GM19240 (cell line): ENCODE results near the gene GOLGA8T.
"Not testable (repeated sequence)": the region's sequence is repeated elsewhere in the genome, so short reads cannot be mapped to it uniquely, and the experiment has no call there.

ENCODE experiments used
- DNase-seq: peaks from one replicate; pipeline ENCODE4 v3.0.0; 2011; ENCODE audit warnings: low spot score; ENCODE audit not compliant: insufficient read length

GOLGA8T gene

DNA sequence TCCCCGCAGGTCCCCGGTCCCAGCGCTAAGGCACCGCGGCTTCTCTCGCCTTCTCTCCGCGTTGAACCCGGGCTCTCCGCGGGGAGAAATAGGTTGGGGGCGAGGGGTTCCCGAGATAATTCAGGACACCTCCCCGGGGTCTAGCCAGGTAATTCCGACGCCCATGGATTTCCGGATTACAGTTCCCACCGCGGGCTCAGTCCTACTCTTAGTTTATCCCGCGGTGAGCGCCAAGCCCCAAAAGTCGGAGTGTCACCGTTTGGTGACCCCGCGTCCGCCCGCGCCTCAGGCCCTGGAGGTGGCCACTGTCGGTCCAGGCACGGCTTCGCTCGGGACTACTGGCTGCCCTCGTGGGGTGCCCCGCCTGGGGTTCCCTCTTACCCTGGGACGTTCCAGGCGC, 56.8 kb downstream of the GOLGA8T start:
- not testable (repeated sequence) for DNase-seq

DNA sequence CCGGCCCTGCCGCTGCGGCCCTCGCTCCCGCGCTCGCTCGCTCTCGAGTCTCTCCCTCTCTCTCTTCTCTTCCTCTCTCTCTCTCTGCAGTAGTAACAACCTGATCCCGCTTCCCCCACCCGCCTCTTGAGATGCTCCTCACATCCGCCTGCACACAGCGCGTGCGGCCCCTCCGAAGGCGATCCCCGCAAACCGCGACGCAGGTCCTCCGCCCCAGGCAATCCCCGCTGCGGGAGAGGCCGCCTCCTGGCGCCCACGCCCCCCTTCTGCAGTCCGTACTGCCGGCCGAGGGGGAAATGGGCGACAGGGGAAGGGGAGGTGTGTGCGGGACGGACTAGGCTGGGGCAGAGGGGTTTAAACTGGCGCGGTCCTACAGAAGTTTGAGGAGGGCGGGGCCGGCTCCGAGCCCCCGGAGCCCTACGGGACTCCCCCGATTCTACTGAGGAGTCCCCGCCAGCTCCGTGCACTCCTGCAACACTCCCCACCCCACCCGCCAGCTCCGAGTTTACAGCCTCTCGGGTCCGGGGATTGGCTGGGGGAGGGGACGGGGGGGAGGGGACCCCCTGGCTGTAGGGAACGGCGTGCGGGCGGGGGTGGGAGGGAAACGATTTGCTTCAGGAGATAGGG, 57.4 kb downstream of the GOLGA8T start:
- DNase-seq: not testable (repeated sequence)

DNA sequence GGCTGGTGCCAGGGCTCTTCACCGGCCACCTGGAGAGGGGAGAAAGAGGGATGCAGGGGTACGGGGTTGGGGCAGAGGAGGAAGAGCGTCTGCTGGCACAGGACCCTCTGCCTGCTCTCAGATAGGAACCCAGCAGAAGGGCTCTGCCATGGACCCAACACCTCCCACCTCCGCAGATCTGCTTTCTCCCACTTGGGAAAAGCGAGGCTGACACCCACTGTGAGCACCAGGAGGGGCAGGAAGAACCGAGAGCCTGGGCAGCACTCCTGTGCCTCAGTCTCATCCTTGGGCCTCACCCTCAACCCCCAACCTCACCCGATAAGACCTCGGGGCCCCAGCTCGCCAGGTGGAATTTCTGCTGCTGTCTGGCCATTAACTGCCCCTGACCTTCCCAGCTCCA, 58.0 kb downstream of the GOLGA8T start:
- DNase-seq: not testable (repeated sequence)
